Measurements from ENCODE around the gene GALNT15. TPM values are rescaled to one million over a fixed set of nuclear protein-coding genes. Genes with fewer than 3 reads are reported as not detected.

GALNT15 gene
- polyA plus RNA-seq, 1 donor, result 1.3 TPM

- DNase-seq, result no peak
These were observed 6.3 kb upstream of the GALNT15 start for GRCh38 chr3:16168211-16168610.

DNA sequence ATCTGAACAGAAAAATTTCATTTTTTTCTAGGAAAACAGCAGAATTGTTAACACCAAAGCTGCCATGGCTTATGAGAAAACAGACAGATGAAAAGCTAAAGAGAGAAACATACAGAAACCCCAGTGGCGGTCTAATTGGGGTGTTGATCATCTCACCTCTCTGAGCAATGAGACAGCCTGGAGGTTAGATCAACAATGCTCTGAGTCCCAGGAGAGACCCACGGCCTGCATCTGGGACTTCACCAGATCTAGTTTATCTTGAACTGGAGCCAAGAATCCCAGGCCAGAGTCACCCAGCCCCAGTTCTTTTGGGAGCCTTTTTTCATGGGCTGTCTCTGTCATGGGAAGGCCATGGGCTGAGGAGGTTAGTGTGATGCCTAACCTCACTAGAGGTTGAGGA lies 3.5 kb upstream of the GALNT15 start:
- DNase-seq, result no peak

- DNase-seq, result no peak
These were observed 2.7 kb upstream of the GALNT15 start for GRCh38 chr3:16171825-16172224.

DNA sequence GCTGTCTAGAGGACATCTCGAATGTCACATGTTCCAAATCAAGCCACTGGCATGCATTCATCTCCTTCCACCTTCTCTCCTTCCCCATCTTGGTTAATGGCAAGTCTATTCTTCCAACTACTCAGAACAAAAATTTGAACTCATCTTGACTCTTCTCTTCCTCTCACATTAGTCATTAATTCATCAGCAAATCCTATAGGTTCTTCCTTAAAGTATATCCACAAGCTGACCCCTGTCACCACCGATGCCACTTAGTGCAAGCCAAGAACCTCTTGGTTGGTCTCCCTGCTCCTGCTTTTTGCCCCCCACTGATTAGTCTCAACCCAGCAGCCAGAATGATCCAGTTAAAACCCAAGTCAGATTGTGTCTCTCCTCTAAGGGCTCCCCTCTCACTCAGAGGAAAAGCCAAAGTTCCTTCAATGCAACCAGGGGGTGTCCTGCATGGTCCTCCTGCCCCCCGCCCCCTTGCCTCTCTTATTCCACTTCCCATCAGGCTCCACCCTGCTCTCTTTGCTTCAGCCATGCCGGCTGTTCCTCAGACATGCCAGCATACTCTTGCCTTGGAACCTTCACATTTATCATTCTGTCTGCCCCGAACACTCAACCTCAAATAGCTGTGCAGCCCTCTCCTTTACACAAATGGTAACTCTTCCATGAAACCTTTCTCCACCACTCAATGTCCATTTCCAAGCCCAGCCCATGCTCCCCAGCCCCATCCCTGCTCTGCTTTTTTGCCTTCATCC lies 1.0 kb upstream of the GALNT15 start:
- no peak for DNase-seq

- no peak for DNase-seq
These were observed 489 bp upstream of the GALNT15 start for GRCh38 chr3:16174026-16174355.

- DNase-seq, result no peak
These were observed 759 bp downstream of the GALNT15 start for GRCh38 chr3:16174976-16175901.

GRCh38 chr3:16176391-16177030 lies 2.0 kb downstream of the GALNT15 start:
- DNase-seq, result no peak

DNA sequence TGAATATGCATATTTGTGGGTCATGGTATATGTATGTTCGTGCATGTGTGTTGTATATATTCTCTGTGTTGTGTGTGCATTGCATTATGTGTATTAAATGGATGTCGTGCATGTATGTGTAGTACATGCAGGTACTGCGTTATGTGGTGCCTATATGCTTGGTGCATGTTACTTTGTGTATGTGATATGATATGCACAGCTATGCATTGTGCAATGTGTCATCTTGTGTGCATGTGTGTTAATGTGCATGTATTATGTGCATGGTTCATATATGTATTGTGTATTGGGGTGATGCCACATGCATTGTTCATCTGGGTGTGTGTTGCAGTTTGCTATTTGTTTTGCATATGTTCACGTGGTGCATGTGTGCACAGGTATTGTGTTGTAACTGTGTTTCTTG lies 2.9 kb downstream of the GALNT15 start:
- no peak for DNase-seq

GRCh38 chr3:16177962-16178627 lies 3.6 kb downstream of the GALNT15 start:
- peak; percentile 84 for DNase-seq

GRCh38 chr3:16178628-16178988 lies 4.1 kb downstream of the GALNT15 start:
- no peak for DNase-seq

- DNase-seq, result no peak
These were observed 4.8 kb downstream of the GALNT15 start for GRCh38 chr3:16179261-16179660.

GRCh38 chr3:16179771-16180736 lies 5.6 kb downstream of the GALNT15 start:
- DNase-seq, result no peak

GRCh38 chr3:16180737-16181134 lies 6.3 kb downstream of the GALNT15 start:
- DNase-seq, result no peak

DNA sequence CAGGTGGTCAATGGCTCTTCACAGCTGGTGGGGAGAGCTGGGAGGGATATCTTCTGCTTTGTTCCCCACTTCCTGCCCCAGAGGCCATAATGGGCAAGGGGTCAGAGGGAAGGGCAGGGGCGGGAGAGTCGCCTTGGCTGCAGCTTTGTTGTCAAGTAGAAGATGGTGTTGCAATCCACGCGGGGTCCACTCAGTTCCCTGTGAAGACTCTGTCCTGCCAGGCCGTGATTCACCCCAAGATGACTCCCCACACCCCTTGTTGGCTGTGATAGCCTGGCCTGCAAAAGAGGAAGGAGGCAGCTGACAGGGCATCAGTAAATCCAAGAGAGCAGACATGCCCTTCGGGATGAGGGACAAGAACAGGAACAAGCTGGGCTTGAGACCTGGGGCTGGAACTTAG lies 6.9 kb downstream of the GALNT15 start:
- no peak for DNase-seq

GRCh38 chr3:16182183-16182582 lies 7.7 kb downstream of the GALNT15 start:
- DNase-seq, result no peak

- no peak for DNase-seq
These were observed 8.1 kb downstream of the GALNT15 start for GRCh38 chr3:16182612-16183011.

GRCh38 chr3:16183082-16183481 lies 8.6 kb downstream of the GALNT15 start:
- no peak for DNase-seq

DNA sequence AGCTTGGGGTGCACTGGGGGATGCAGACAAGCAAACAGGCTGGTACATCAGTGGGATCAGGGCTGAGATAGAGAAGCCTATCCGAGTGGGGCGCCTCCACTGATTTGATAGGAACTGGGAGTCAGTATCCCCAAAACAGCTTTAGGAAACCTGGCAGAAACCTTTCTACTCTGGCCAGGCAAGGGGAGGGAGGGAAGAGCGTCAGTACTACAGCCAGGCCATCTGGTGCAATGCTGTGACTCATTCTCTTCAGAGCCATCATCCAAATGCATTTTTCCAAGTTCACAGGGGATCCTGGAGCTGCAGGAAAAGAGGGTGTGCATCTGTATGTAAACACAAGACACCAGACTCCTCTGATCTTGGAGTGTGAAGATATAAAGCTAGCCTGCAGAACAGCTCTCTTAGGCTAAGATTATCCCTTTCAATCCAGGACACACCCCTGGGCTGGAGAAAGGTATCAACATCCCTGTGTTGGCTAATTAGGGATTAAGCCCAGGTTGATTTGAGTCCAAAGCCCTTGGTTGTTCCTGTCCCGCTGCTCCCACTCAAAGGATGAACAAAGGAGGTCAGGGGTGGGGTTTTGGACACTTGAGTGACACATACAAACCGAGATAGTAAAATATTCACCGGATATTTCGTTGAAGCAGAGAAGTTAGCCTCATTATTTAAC lies 9.3 kb downstream of the GALNT15 start:
- DNase-seq, result peak; percentile 52

- DNase-seq, result no peak
These were observed 11.6 kb downstream of the GALNT15 start for GRCh38 chr3:16186086-16186485.

DNA sequence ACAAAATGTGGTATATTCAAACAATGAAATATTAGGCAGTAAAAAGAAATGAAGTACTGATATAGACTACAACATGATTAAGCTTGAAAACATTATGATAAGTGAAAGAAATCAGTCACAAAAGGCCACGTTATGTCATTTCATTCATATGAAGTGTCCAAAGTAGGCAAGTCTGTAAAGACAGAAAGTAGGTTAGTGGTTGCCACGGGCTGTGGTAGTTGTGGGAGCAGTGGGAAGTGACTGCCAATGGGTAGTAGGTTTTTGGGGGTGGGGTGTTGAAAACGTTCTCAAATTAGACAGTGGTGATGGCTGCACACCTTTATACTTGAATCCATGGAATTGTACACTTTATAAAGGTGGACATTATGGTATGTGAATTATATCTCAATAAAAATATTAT lies 12.1 kb downstream of the GALNT15 start:
- no peak for DNase-seq

GRCh38 chr3:16187213-16187790 lies 12.8 kb downstream of the GALNT15 start:
- DNase-seq, result no peak
